Fibroblast of peridontal ligament (primary cell): ENCODE measurements around the gene EIF5A2.
"Not testable (repeated sequence)": the region's sequence is repeated elsewhere in the genome, so short reads cannot be mapped to it uniquely, and the experiment has no call there.

Experiments
- DNase-seq: peaks from one replicate; pipeline ENCODE4 v3.0.0-alpha.2; 2010; ENCODE audit errors: extremely low read depth

EIF5A2 gene

GRCh38 chr3:170908235-170909116, at the start of gene EIF5A2:
TSS of gene EIF5A2 (minus strand) at chr3:170908637. CDS start at chr3:170907806, 831 bp downstream.
- peak; percentile 92 for DNase-seq

- DNase-seq = no peak
Measured at GRCh38 chr3:170956647-170957046, 48.2 kb upstream of the EIF5A2 start.

- DNase-seq = no peak
Measured at GRCh38 chr3:170953736-170954135, 45.3 kb upstream of the EIF5A2 start.

GRCh38 chr3:170953229-170953628, 44.8 kb upstream of the EIF5A2 start:
- DNase-seq = no peak

GRCh38 chr3:170949211-170949610, 40.8 kb upstream of the EIF5A2 start:
- no peak for DNase-seq

GRCh38 chr3:170947018-170947769, 38.8 kb upstream of the EIF5A2 start:
- no peak for DNase-seq

- DNase-seq = no peak
Measured at GRCh38 chr3:170942011-170942410, 33.6 kb upstream of the EIF5A2 start.

- DNase-seq = no peak
Measured at GRCh38 chr3:170941551-170941950, 33.1 kb upstream of the EIF5A2 start.

- DNase-seq = not testable (repeated sequence)
Measured at GRCh38 chr3:170933039-170933438, 24.6 kb upstream of the EIF5A2 start.

- DNase-seq = not testable (repeated sequence)
Measured at GRCh38 chr3:170923553-170923952, 15.1 kb upstream of the EIF5A2 start.

GRCh38 chr3:170918715-170919114, 10.3 kb upstream of the EIF5A2 start:
- no peak for DNase-seq

- peak; percentile 8 for DNase-seq
Measured at GRCh38 chr3:170914690-170915089, 6.3 kb upstream of the EIF5A2 start.

- DNase-seq = no peak
Measured at GRCh38 chr3:170914212-170914611, 5.8 kb upstream of the EIF5A2 start.

- no peak for DNase-seq
Measured at GRCh38 chr3:170911051-170911450, 2.6 kb upstream of the EIF5A2 start.

GRCh38 chr3:170910542-170910941, 2.1 kb upstream of the EIF5A2 start:
- peak; percentile 5 for DNase-seq

GRCh38 chr3:170909129-170909903, 879 bp upstream of the EIF5A2 start:
- peak; percentile 87 for DNase-seq

GRCh38 chr3:170907637-170908234, 701 bp downstream of the EIF5A2 start:
- peak; percentile 34 for DNase-seq

- DNase-seq = no peak
Measured at GRCh38 chr3:170905862-170906261, 2.6 kb downstream of the EIF5A2 start.

GRCh38 chr3:170903123-170903522, 5.3 kb downstream of the EIF5A2 start:
- no peak for DNase-seq

GRCh38 chr3:170899455-170899854, 9.0 kb downstream of the EIF5A2 start:
- no peak for DNase-seq

GRCh38 chr3:170897978-170898377, 10.5 kb downstream of the EIF5A2 start:
- DNase-seq = no peak

- DNase-seq = not testable (repeated sequence)
Measured at GRCh38 chr3:170897199-170897598, 11.2 kb downstream of the EIF5A2 start.
